Activated T-cell treated with anti-CD3 and anti-CD28 coated beads, Interleukin-2, amount 50 U/mL, for 4 hours (primary cell): Measurements from ENCODE around the gene FGL2. TPM values are rescaled to one million over a fixed set of nuclear protein-coding genes. Genes with fewer than 3 reads are reported as not detected.
"Not testable (repeated sequence)": the region's sequence is repeated elsewhere in the genome, so short reads cannot be mapped to it uniquely, and the experiment has no call there.

Experiments
- ATAC-seq, 2 donors: fragments of 200-7000 bp; cut with Tn5 transposase; one replicate each; pipeline ENCODE4 v1.10.0; 2021
- DNase-seq: peaks from one replicate; pipeline ENCODE4 v3.0.0-alpha.2; 2020
- H3K27me3 Mint-ChIP-seq: one replicate; pipeline ENCODE4 v1.8.0; 2021; ENCODE audit warnings: low read depth, mixed read lengths
- H3K36me3 Mint-ChIP-seq: one replicate; pipeline ENCODE4 v1.8.0; 2022; ENCODE audit warnings: mixed read lengths; ENCODE audit not compliant: insufficient read depth
- H3K4me1 Mint-ChIP-seq: one replicate; pipeline ENCODE4 v1.8.0; 2021; ENCODE audit warnings: low read depth, mixed read lengths
- H3K4me3 Mint-ChIP-seq: one replicate; pipeline ENCODE4 v1.8.0; 2021; ENCODE audit warnings: mild to moderate bottlenecking, moderate library complexity, mixed read lengths
- H3K9me3 Mint-ChIP-seq: one replicate; pipeline ENCODE4 v1.8.0; 2021; ENCODE audit warnings: mixed read lengths
- total RNA-seq, 3 donors: library from RNA; stranded (reverse); gene quantifications; one replicate each; pipeline ENCODE4 v1.2.1, GENCODE V29; 2021

The FGL2 gene
- under 1 TPM in 2 of 3 donors, not detected in 1; 0.11 to 0.37 TPM for total RNA-seq

GRCh38 chr7:77199013-77199966 is at the start of gene FGL2:
Gene FGL2, minus strand, starts transcription at chr7:77199819. Its CDS starts 26 bp downstream, at chr7:77199793.
- Mint-ChIP-seq H3K4me1 (peaks cover 39% of the 10 kb centered on the region), H3K36me3 (no peaks in the 10 kb centered on the region), H3K9me3 (no peaks in the 10 kb centered on the region), H3K4me3 (peak within 1 kb of the TSS; percentile 83), H3K27me3 (no peaks in the 10 kb centered on the region)
- peak; percentile 76 to 80 for ATAC-seq
- DNase-seq = peak; percentile 32

GRCh38 chr7:77248154-77248553 is 48.5 kb upstream of the FGL2 start:
- ATAC-seq (no peak), DNase-seq (no peak)
- no peak overlapping the region for H3K4me3 Mint-ChIP-seq
- peaks cover 2% of the 10 kb centered on the region for H3K36me3 Mint-ChIP-seq
- no peaks in the 10 kb centered on the region for H3K9me3 Mint-ChIP-seq
- H3K4me1 Mint-ChIP-seq = no peaks in the 10 kb centered on the region
- H3K27me3 Mint-ChIP-seq = no peaks in the 10 kb centered on the region

DNA sequence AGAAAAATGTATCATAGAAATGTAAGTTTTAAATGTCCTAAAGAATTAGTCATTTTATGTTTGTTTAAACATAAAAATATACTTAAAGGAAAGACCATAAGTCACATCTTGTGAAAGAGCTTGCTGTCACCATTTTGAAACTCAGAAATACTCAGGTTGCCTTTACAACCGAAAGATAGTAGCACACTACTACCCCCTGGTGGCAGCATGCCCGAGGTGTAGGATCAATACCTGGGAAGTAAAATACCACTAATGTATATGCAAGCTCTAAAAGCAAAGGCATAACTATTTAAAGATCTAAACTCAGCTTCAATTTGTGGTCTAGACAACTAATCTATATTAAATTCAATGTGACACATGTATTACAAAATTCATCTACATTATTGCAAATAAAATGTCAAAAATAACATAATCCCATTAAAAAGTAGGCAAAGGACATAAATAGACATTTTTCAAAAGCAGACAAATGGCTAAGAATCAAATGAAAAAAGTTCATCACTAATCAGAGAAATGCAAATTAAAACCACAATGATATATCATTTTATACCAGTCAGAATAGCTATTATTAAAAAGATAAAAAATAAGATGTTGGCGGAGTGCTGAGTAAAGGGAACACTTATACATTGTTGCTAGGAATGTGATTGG is 47.7 kb upstream of the FGL2 start:
- DNase-seq (peak; percentile 91), ATAC-seq (peak; percentile 90 to 92)
- H3K9me3 Mint-ChIP-seq = no peaks in the 10 kb centered on the region
- no peaks in the 10 kb centered on the region for H3K27me3 Mint-ChIP-seq
- no peaks in the 10 kb centered on the region for H3K4me1 Mint-ChIP-seq
- H3K36me3 Mint-ChIP-seq = peaks cover 2% of the 10 kb centered on the region
- no peak overlapping the region for H3K4me3 Mint-ChIP-seq

DNA sequence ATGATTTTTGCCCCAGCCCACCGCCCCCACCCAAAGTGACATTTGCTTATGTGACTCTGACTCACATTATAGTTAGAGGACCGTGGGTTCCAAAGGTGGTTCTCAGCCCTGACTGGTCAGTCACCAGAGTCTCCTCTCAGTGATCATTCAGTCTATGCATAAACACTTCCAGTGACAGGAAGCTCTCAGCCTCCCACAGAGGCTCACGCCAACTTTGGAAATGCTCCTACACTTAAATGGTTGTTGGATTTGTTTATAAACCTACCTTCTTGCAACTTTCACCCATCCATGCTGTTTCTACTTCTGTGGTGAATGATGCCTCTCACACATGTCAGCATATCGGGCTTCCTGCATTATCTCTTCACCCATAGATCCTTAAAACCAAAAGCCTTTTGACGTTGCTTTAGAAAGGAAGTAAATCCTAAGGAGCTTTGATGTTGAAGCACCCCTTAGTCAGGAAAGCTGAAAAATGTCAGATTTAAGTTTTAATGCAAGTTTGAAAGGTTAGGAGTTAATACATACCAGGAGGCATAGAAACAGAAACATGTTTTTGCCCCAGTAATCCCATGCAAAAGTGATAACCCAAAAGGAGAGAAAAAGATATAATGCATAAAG is 46.5 kb upstream of the FGL2 start:
- no peak for ATAC-seq
- DNase-seq = no peak
- Mint-ChIP-seq H3K36me3 (peaks cover 6% of the 10 kb centered on the region), H3K4me1 (no peaks in the 10 kb centered on the region), H3K27me3 (no peaks in the 10 kb centered on the region), H3K9me3 (no peaks in the 10 kb centered on the region), H3K4me3 (no peak overlapping the region)

DNA sequence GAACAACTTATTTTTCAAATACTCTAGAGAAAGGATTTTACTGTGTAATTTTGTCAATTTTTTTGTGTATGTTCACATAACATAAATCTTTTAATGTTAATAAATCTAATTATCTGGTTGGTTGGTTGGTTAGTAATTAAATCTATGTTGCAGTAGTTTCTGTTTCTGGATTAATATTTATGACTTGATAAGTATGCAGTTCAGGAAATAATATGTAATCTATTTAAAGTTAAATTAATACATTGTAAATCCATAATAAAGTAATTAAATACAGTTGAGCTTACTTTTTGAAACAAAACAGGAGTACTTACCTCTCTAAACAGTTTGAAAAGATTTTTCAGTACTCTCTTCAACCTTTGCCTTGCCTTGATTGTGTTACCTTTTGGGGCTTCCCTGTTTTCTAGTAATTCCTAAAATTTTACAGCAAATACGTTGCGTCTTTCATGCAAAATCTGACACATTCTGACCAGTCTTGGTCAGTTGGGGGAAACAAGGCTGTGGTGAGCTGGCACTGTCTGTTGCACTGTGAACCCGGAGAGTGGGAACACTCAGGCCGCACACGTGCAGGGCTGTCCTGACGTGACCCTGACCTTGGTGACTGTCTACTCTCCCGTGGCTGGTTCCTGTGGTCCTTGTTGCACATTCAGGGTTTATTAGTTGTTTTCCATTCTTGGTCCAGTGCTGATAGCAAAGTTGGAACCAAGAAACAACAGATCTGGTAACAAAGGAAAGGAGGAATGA is 45.6 kb upstream of the FGL2 start:
- Mint-ChIP-seq H3K36me3 (peaks cover 6% of the 10 kb centered on the region), H3K4me3 (no peak overlapping the region), H3K4me1 (no peaks in the 10 kb centered on the region), H3K9me3 (no peaks in the 10 kb centered on the region), H3K27me3 (no peaks in the 10 kb centered on the region)
- ATAC-seq (no peak), DNase-seq (no peak)

- Mint-ChIP-seq H3K9me3 (no peaks in the 10 kb centered on the region), H3K36me3 (peaks cover 6% of the 10 kb centered on the region), H3K27me3 (no peaks in the 10 kb centered on the region), H3K4me3 (no peak overlapping the region), H3K4me1 (peaks cover 3% of the 10 kb centered on the region)
- ATAC-seq (no peak), DNase-seq (no peak)
These were observed 44.8 kb upstream of the FGL2 start for GRCh38 chr7:77244222-77244934.

DNA sequence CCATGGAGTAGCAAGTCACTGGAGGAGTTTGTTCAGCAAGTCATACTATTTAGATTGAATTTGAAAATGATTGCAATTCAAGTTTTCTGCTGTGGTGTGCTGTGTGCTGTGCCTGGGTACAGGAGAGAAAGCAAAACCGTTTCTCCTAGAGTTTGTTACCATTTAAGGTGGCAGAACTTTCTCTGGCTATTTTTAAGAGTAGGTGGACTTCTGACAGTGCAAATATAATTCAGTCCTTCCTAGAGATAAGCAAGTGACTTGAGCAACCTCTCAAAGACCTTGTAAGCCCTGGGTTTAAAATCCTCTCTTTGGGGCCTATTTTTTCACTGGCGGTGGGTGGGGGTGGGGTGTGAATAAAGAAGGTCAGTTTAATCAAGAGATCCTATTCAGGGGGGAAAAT is 42.9 kb upstream of the FGL2 start:
- Mint-ChIP-seq H3K27me3 (no peaks in the 10 kb centered on the region), H3K9me3 (no peaks in the 10 kb centered on the region), H3K36me3 (peaks cover 11% of the 10 kb centered on the region), H3K4me1 (peaks cover 11% of the 10 kb centered on the region), H3K4me3 (no peak overlapping the region)
- DNase-seq (no peak), ATAC-seq (no peak)

- no peaks in the 10 kb centered on the region for H3K27me3 Mint-ChIP-seq
- H3K36me3 Mint-ChIP-seq = peaks cover 12% of the 10 kb centered on the region
- H3K4me1 Mint-ChIP-seq = peaks cover 11% of the 10 kb centered on the region
- no peaks in the 10 kb centered on the region for H3K9me3 Mint-ChIP-seq
- DNase-seq = no peak
- ATAC-seq = no peak
- no peak overlapping the region for H3K4me3 Mint-ChIP-seq
These were observed 42.4 kb upstream of the FGL2 start for GRCh38 chr7:77242068-77242467.

GRCh38 chr7:77239471-77239870 is 39.9 kb upstream of the FGL2 start:
- Mint-ChIP-seq H3K36me3 (peaks cover 19% of the 10 kb centered on the region), H3K4me1 (peaks cover 11% of the 10 kb centered on the region), H3K9me3 (no peaks in the 10 kb centered on the region), H3K27me3 (no peaks in the 10 kb centered on the region), H3K4me3 (no peak overlapping the region)
- ATAC-seq (no peak), DNase-seq (no peak)

- Mint-ChIP-seq H3K27me3 (no peaks in the 10 kb centered on the region), H3K4me3 (no peak overlapping the region), H3K9me3 (no peaks in the 10 kb centered on the region), H3K36me3 (peaks cover 19% of the 10 kb centered on the region), H3K4me1 (peaks cover 11% of the 10 kb centered on the region)
- DNase-seq (no peak), ATAC-seq (no peak)
These were observed 39.1 kb upstream of the FGL2 start for GRCh38 chr7:77238703-77239136.

DNA sequence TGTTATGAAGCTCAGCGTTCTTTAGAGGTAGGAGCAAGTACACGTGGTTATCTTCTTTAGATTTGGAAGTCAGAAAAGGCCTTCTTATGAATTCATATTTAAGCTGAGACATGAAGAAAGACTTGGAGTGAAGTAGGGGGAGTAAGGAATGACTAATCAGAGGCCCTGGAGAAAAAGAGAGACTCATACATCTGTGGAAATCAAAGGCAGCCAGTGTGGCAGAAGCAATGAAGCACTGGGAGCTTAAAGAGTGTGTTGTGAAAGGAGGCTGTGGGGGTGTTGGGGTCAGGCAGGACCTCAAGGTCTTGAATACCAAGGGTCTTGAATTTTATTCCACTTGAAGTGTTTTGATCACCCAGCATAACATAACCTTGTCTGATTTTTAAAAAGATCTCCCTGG is 35.7 kb upstream of the FGL2 start:
- Mint-ChIP-seq H3K9me3 (peaks cover 8% of the 10 kb centered on the region), H3K27me3 (no peaks in the 10 kb centered on the region), H3K4me3 (no peak overlapping the region), H3K36me3 (peaks cover 27% of the 10 kb centered on the region), H3K4me1 (peaks cover 11% of the 10 kb centered on the region)
- DNase-seq (no peak), ATAC-seq (no peak)

GRCh38 chr7:77232467-77232866 is 32.8 kb upstream of the FGL2 start:
- H3K4me1 Mint-ChIP-seq = no peaks in the 10 kb centered on the region
- no peak overlapping the region for H3K4me3 Mint-ChIP-seq
- H3K9me3 Mint-ChIP-seq = peaks cover 22% of the 10 kb centered on the region
- ATAC-seq (no peak), DNase-seq (no peak)
- H3K27me3 Mint-ChIP-seq = no peaks in the 10 kb centered on the region
- peaks cover 29% of the 10 kb centered on the region for H3K36me3 Mint-ChIP-seq

DNA sequence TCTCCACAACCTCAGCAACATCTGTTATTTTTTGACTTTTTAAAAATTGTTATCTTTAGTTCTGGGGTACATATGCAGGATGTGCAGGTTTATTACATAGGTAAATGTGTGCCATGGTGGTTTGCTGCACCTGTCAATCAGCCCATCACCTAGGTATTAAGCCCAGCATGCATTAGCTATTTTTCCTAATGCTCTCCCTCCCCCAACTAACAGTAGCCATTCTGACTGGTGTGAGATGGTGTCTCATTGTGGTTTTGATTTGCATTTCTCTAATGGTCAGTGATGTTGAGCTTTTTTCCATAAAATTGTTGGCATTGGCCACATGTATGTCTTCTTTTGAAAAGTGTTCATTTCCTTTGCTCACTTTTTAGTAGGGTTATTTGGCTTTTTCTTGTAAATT is 29.2 kb upstream of the FGL2 start:
- H3K9me3 Mint-ChIP-seq = peaks cover 22% of the 10 kb centered on the region
- not testable (repeated sequence) for H3K4me3 Mint-ChIP-seq, DNase-seq, H3K27me3 Mint-ChIP-seq, H3K4me1 Mint-ChIP-seq, ATAC-seq
- peaks cover 21% of the 10 kb centered on the region for H3K36me3 Mint-ChIP-seq
